DOHH2 (cell line): ENCODE results near the gene RNF224.

Experiments used
- H3F3A ChIP-seq: fragments of 200-600 bp; sonication (generic), shearing (Covaris generic); 2 replicates; pipeline ENCODE4 v1.6.0; 2016; ENCODE audit warnings: antibody characterized with exemption, mild to moderate bottlenecking; ENCODE audit not compliant: control insufficient read depth, insufficient read depth
- H3K27ac ChIP-seq: fragments of 200-600 bp; sonication (generic); 2 replicates; pipeline ENCODE4 v1.5.1; 2014; ENCODE audit warnings: low read depth, mild to moderate bottlenecking, low read length, moderate library complexity
- H3K27me3 ChIP-seq: fragments of 200-600 bp; sonication (generic); 2 replicates; pipeline ENCODE4 v1.6.1; 2014; ENCODE audit warnings: mild to moderate bottlenecking, low read length, mixed read lengths; ENCODE audit not compliant: control insufficient read depth
- H3K36me3 ChIP-seq: fragments of 200-600 bp; sonication (generic); 2 replicates; pipeline ENCODE4 v1.6.1; 2014; ENCODE audit warnings: mild to moderate bottlenecking, low read length, moderate library complexity, mixed read lengths; ENCODE audit not compliant: control insufficient read depth
- H3K4me1 ChIP-seq: fragments of 200-600 bp; sonication (generic); 2 replicates; pipeline ENCODE4 v1.6.1; 2014; ENCODE audit warnings: mild to moderate bottlenecking, low read length, mixed read lengths; ENCODE audit not compliant: control insufficient read depth
- H3K4me2 ChIP-seq: fragments of 200-600 bp; sonication (generic); 2 replicates; pipeline ENCODE4 v1.6.0; 2014; ENCODE audit warnings: mild to moderate bottlenecking, low read length, moderate library complexity
- H3K4me3 ChIP-seq: fragments of 200-600 bp; sonication (generic); 2 replicates; pipeline ENCODE4 v1.5.1; 2014; ENCODE audit warnings: mild to moderate bottlenecking, low read length, mixed read lengths
- H3K79me2 ChIP-seq: fragments of 200-600 bp; sonication (generic); 2 replicates; pipeline ENCODE4 v1.6.1; 2014; ENCODE audit warnings: mild to moderate bottlenecking, low read length, mixed read lengths; ENCODE audit not compliant: control insufficient read depth
- H3K9me2 ChIP-seq: fragments of 200-600 bp; sonication (generic); replicated peaks from 2 replicates; pipeline ENCODE4 v1.6.1; 2014; ENCODE audit warnings: mild to moderate bottlenecking, low read length, mixed read lengths; ENCODE audit not compliant: control insufficient read depth
- H3K9me3 ChIP-seq: fragments of 200-600 bp; sonication (generic); 2 replicates; pipeline ENCODE4 v1.6.1; 2014; ENCODE audit warnings: antibody characterized with exemption, low read length, mixed read lengths; ENCODE audit not compliant: control insufficient read depth, insufficient read depth
- H4K20me1 ChIP-seq: fragments of 200-600 bp; sonication (generic); 2 replicates; pipeline ENCODE4 v1.6.0; 2014; ENCODE audit warnings: low read depth, mild to moderate bottlenecking, antibody characterized with exemption, low read length, moderate library complexity; ENCODE audit not compliant: control insufficient read depth, insufficient read depth
- EZH2phosphoT487 ChIP-seq: fragments of 200-600 bp; sonication (generic); IDR thresholded peaks from 2 replicates; pipeline ENCODE4 v1.6.1; 2017; ENCODE audit warnings: borderline replicate concordance, mild to moderate bottlenecking, antibody characterized with exemption, low read length, moderate library complexity, mixed read lengths
- TF ChIP-seq, protein P1 (sequence below): fragments of 200-600 bp; sonication (generic); IDR thresholded peaks from one replicate; pipeline ENCODE4 v1.5.1; 2014; ENCODE audit warnings: antibody characterized with exemption, mild to moderate bottlenecking, low read depth, low read length; ENCODE audit not compliant: poor library complexity, severe bottlenecking

RNF224 gene

DNA sequence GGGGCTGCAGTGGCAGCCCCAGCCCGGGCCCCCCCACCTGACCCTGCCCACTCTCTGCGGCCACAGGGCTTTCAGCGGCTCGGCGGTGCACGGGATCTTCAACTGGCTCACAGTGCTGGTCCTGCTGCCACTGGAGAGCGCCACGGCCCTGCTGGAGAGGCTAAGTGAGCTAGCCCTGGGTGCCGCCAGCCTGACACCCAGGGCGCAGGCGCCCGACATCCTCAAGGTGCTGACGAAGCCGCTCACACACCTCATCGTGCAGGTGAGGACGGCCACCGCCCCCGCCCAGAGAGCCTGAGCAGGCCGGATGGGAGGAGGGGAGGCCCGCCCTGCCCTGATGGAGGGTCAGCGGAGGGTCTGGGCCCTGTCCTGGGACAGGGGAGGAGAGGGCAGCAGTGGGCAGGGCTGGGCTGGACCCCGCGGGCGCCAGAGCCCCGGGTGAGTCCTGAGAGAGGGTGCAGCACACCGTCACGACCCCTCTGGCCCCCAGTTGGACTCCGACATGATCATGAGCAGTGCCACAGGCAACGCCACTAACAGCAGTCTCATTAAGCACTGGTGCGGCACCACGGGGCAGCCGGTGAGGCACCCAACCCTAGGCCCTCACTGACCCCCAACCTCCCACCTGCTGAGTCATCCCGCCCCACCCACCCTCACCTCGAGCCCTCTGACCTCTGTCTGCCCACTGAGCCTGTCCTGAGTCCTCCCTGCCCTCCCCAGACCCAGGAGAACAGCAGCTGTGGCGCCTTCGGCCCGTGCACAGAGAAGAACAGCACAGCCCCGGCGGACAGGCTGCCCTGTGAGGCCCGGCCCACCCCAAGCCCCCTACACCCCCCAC is 6.1 kb downstream of the RNF224 start:
- Histone ChIP-seq H3K9me3 (no peaks in the 10 kb centered on the region), H3K9me2 (no peaks in the 10 kb centered on the region), H3F3A (no peaks in the 10 kb centered on the region), H3K4me3 (no peak overlapping the region), H3K27me3 (peaks cover 13% of the 10 kb centered on the region), H3K27ac (no peak overlapping the region), H3K4me2 (no peak overlapping the region), H3K4me1 (peaks cover 44% of the 10 kb centered on the region), H3K36me3 (no peaks in the 10 kb centered on the region), H3K79me2 (peaks cover 15% of the 10 kb centered on the region), H4K20me1 (no peaks in the 10 kb centered on the region)
- no peak for TF ChIP-seq EZH2phosphoT487

DNA sequence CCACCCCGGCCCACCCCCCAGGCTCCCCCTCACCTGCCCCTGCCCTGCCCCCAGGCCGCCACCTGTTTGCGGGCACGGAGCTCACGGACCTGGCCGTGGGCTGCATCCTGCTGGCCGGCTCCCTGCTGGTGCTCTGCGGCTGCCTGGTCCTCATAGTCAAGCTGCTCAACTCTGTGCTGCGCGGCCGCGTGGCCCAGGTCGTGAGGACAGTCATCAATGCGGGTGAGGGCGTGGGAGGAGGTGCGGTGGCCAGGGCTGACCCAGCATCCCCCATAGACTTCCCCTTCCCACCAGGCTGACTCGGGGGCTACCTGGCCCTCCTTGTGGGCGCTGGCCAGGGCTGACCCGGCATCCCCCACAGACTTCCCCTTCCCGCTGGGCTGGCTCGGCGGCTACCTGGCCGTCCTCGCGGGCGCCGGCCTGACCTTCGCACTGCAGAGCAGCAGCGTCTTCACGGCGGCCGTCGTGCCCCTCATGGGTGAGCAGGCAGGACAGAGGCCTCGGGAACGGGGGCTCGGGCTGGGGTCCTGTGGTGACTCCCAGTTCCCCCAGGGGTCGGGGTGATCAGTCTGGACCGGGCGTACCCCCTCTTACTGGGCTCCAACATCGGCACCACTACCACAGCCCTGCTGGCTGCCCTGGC is 6.9 kb downstream of the RNF224 start:
- peaks cover 52% of the 10 kb centered on the region for H3K4me1 ChIP-seq
- peak overlapping the region; percentile 66 for H3K4me2 ChIP-seq
- H3K9me3 ChIP-seq: no peaks in the 10 kb centered on the region
- no peaks in the 10 kb centered on the region for H3F3A ChIP-seq
- TF ChIP-seq, protein P1, sequence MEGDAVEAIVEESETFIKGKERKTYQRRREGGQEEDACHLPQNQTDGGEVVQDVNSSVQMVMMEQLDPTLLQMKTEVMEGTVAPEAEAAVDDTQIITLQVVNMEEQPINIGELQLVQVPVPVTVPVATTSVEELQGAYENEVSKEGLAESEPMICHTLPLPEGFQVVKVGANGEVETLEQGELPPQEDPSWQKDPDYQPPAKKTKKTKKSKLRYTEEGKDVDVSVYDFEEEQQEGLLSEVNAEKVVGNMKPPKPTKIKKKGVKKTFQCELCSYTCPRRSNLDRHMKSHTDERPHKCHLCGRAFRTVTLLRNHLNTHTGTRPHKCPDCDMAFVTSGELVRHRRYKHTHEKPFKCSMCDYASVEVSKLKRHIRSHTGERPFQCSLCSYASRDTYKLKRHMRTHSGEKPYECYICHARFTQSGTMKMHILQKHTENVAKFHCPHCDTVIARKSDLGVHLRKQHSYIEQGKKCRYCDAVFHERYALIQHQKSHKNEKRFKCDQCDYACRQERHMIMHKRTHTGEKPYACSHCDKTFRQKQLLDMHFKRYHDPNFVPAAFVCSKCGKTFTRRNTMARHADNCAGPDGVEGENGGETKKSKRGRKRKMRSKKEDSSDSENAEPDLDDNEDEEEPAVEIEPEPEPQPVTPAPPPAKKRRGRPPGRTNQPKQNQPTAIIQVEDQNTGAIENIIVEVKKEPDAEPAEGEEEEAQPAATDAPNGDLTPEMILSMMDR: no peak
- TF ChIP-seq EZH2phosphoT487: no peak
- no peak overlapping the region for H3K4me3 ChIP-seq
- no peak overlapping the region for H3K27ac ChIP-seq
- peaks cover 3% of the 10 kb centered on the region for H3K36me3 ChIP-seq
- no peaks in the 10 kb centered on the region for H4K20me1 ChIP-seq
- peaks cover 9% of the 10 kb centered on the region for H3K27me3 ChIP-seq
- H3K79me2 ChIP-seq: peaks cover 23% of the 10 kb centered on the region
- H3K9me2 ChIP-seq: no peaks in the 10 kb centered on the region

DNA sequence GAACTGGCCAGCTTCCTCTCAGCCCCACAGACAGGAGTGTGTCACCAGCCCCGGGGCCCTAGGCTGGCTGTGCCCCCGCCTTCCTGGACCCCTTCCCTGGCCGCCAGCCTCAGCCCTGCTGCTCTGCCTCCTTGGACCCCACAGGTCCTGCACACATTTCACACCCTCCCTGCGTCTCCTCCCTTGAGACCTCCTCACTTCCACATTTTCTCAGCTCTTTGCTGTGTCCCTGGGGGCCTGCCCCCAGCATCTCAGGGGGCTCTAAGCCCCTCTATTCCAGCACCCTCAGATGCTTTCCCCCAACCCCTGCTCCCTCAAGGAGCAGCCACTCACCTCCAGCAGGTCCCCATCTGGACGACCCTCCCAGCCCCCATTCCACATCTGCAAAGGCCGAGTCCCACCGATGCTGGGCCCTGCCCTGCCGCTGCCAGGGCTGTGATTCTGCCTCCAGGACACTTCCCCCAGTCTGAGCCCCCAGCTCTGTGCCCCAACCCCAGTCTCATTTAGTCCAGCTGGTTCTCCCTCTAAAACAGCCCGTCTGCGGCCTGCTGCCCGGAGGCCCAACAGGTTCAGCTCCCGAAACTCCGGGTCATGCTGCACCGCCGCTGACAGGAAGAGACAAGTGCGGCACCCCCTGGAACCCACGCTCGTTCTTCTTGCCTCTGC is 7.6 kb downstream of the RNF224 start:
- H3K4me3 ChIP-seq: peak overlapping the region; percentile 59; the same call in 1 of the 2 replicates
- H3K27ac ChIP-seq: peak overlapping the region; percentile 3; the same call in 1 of the 2 replicates
- H3K4me2 ChIP-seq: peak overlapping the region; percentile 66
- H3F3A ChIP-seq: no peaks in the 10 kb centered on the region
- H3K9me2 ChIP-seq: no peaks in the 10 kb centered on the region
- H3K9me3 ChIP-seq: no peaks in the 10 kb centered on the region
- no peaks in the 10 kb centered on the region for H4K20me1 ChIP-seq
- no peak for TF ChIP-seq EZH2phosphoT487
- TF ChIP-seq, protein P1: no peak
- H3K79me2 ChIP-seq: peaks cover 31% of the 10 kb centered on the region
- H3K27me3 ChIP-seq: peaks cover 5% of the 10 kb centered on the region
- H3K4me1 ChIP-seq: peaks cover 52% of the 10 kb centered on the region
- H3K36me3 ChIP-seq: peaks cover 3% of the 10 kb centered on the region
